IMR-90 (cell line): ENCODE results near the gene PLIN4. TPM values are rescaled to one million over a fixed set of nuclear protein-coding genes. Genes with fewer than 3 reads are reported as not detected.

Experiments
- ATAC-seq: fragments of 200-7000 bp; cut with Tn5 transposase; 2 replicates; pipeline ENCODE4 v1.9.1; 2020; ENCODE audit warnings: low read depth, mild to moderate bottlenecking, moderate library complexity
- BruUV-seq: library from RNA; stranded (reverse); fragments of 400-500 nt; replicated peaks from 2 replicates; lab custom pipeline; 2021; lab: Mats Ljungman, UMichigan
- CTCF ChIA-PET: fragments of 300-600 bp; formaldehyde crosslinking; extraction: SDS; loops from one replicate; lab custom pipeline; 2021; ENCODE audit warnings: antibody characterized with exemption; lab: Yijun Ruan, JAX
- POLR2A ChIA-PET: fragments of 300-600 bp; sonication (Branson Sonifier 250); formaldehyde crosslinking; loops from one replicate; lab custom pipeline; 2022; ENCODE audit warnings: antibody characterized with exemption; ENCODE audit not compliant: unreplicated experiment; lab: Charles Lee
- DNase-seq: peaks from one replicate; pipeline ENCODE4 v3.0.0; 2013
- H2AFZ ChIP-seq: replicated peaks from 2 replicates; pipeline ENCODE3; 2013; ENCODE audit warnings: low read length, mild to moderate bottlenecking; ENCODE audit not compliant: poor library complexity
- H2AK5ac ChIP-seq: 2 replicates; pipeline ENCODE4 v1.6.1; 2013; ENCODE audit warnings: low read depth, low read length, inconsistent platforms
- H2AK9ac ChIP-seq: replicated peaks from 2 replicates; pipeline ENCODE3; 2013; ENCODE audit warnings: mild to moderate bottlenecking, low read depth, low read length, moderate library complexity; ENCODE audit not compliant: poor library complexity
- H2BK120ac ChIP-seq: 2 replicates; pipeline ENCODE4 v1.6.1; 2013; ENCODE audit warnings: low read depth, low read length, inconsistent platforms
- H2BK15ac ChIP-seq: 3 replicates; pipeline ENCODE4 v1.6.1; 2013; ENCODE audit warnings: low read depth, low read length, inconsistent platforms
- H2BK20ac ChIP-seq: 2 replicates; pipeline ENCODE4 v1.6.1; 2013; ENCODE audit warnings: low read depth, mild to moderate bottlenecking, inconsistent platforms, low read length, moderate library complexity
- H2BK5ac ChIP-seq: 2 replicates; pipeline ENCODE4 v1.6.1; 2013; ENCODE audit warnings: mild to moderate bottlenecking, low read depth, low read length, inconsistent platforms; ENCODE audit not compliant: poor library complexity, severe bottlenecking
- H3K14ac ChIP-seq: replicated peaks from 2 replicates; pipeline ENCODE4 v1.6.1; 2013; ENCODE audit warnings: low read depth, low read length, inconsistent platforms
- H3K18ac ChIP-seq: 2 replicates; pipeline ENCODE4 v1.6.1; 2013; ENCODE audit warnings: low read depth, low read length, control low read depth
- H3K23ac ChIP-seq: 2 replicates; pipeline ENCODE4 v1.6.1; 2013; ENCODE audit warnings: low read depth, low read length, inconsistent platforms
- H3K27ac ChIP-seq: 2 replicates; pipeline ENCODE4 v1.5.1; 2013; ENCODE audit warnings: mild to moderate bottlenecking, control low read depth, low read length; ENCODE audit not compliant: insufficient read depth
- H3K27me3 ChIP-seq: 2 replicates; pipeline ENCODE4 v1.6.1; 2013; ENCODE audit warnings: low read length; ENCODE audit not compliant: control insufficient read depth, insufficient read depth
- H3K36me3 ChIP-seq: 2 replicates; pipeline ENCODE4 v1.6.1; 2013; ENCODE audit warnings: low read length, mixed read lengths; ENCODE audit not compliant: control insufficient read depth, insufficient read depth
- H3K4ac ChIP-seq: 2 replicates; pipeline ENCODE4 v1.6.1; 2013; ENCODE audit warnings: low read depth, low read length, inconsistent platforms
- H3K4me1 ChIP-seq: 2 replicates; pipeline ENCODE4 v1.6.1; 2013; ENCODE audit warnings: low read length, mixed read lengths; ENCODE audit not compliant: control insufficient read depth, insufficient read depth
- H3K4me2 ChIP-seq: 2 replicates; pipeline ENCODE4 v1.6.1; 2013; ENCODE audit warnings: low read depth, mild to moderate bottlenecking, control low read depth, low read length, moderate library complexity
- H3K4me3 ChIP-seq: 2 replicates; pipeline ENCODE4 v1.5.1; 2013; ENCODE audit warnings: low read depth, mild to moderate bottlenecking, control low read depth, low read length, moderate library complexity; ENCODE audit not compliant: insufficient read depth
- H3K56ac ChIP-seq: 2 replicates; pipeline ENCODE4 v1.6.1; 2013; ENCODE audit warnings: low read length, inconsistent platforms; ENCODE audit not compliant: insufficient read depth; ENCODE audit errors: extremely low read depth
- H3K79me1 ChIP-seq, 2 experiments: 2 replicates each; pipeline ENCODE4 v1.6.1; 2013; ENCODE audit warnings: low read length in 2 of 2, inconsistent platforms in 1 of 2, low read depth in 1 of 2
- H3K9ac ChIP-seq: 2 replicates; pipeline ENCODE4 v1.6.1; 2013; ENCODE audit warnings: low read depth, low read length, control low read depth
- H3K9me1 ChIP-seq: 2 replicates; pipeline ENCODE4 v1.6.1; 2013; ENCODE audit warnings: low read length, inconsistent platforms; ENCODE audit not compliant: insufficient read depth
- H3K9me3 ChIP-seq: 2 replicates; pipeline ENCODE4 v1.6.1; 2013; ENCODE audit warnings: low read length; ENCODE audit not compliant: control insufficient read depth, insufficient read depth
- H4K20me1 ChIP-seq: 2 replicates; pipeline ENCODE4 v1.6.1; 2013; ENCODE audit warnings: low read length, inconsistent platforms; ENCODE audit not compliant: insufficient read depth
- H4K5ac ChIP-seq: 2 replicates; pipeline ENCODE4 v1.6.1; 2013; ENCODE audit warnings: mild to moderate bottlenecking, low read depth, low read length, control low read depth
- H4K8ac ChIP-seq, 2 experiments: 2 replicates each; pipeline ENCODE4 v1.6.1; 2013; ENCODE audit warnings: low read depth in 2 of 2, low read length in 2 of 2, control low read depth in 1 of 2, inconsistent platforms in 1 of 2
- H4K91ac ChIP-seq: 2 replicates; pipeline ENCODE4 v1.6.1; 2013; ENCODE audit warnings: low read depth, low read length, inconsistent platforms; ENCODE audit not compliant: insufficient read depth
- RAD21 ChIP-seq: IDR thresholded peaks from 2 replicates; pipeline ENCODE4 v1.6.1; 2012; ENCODE audit warnings: low read length, improper control_type of control experiment
- WGBS, 2 experiments: methylation state at CpG; one replicate each; pipeline versions ENCODE4 v1.1.5 to v1.1.7; 2013; ENCODE audit warnings: missing lambda C conversion rate in 2 of 2; ENCODE audit not compliant: insufficient read length in 1 of 2; ENCODE audit errors: extremely low coverage in 2 of 2; 5-methylcytosine and 5-hydroxymethylcytosine counted together
- dilution Hi-C: fragments of 300-500 bp; cut with HindIII; formaldehyde crosslinking; loops from one replicate; pipeline ENCODE4 v1.14.3; 2018; ENCODE audit warnings: low sequenced_read_pairs; ENCODE audit not compliant: unreplicated experiment
- in situ Hi-C: fragments of 300-500 bp; cut with MboI; formaldehyde crosslinking; loops from 3 replicates; pipeline ENCODE4 v1.14.3; 2019; ENCODE audit warnings: low sequenced_read_pairs, inconsistent platforms, mixed read lengths
- intact Hi-C: fragments of 100-400 bp; cut with micrococcal nuclease; formaldehyde crosslinking; loops from 2 replicates; pipeline ENCODE4 v1.10.0; 2022
- polyA plus RNA-seq, 3 experiments: library from polyadenylated mRNA; depleted of rRNA; stranded (reverse); fragments of >200 nt; gene quantifications; 2 replicates each; pipeline ENCODE4 v1.2.3, GENCODE V29; 2012; ENCODE audit warnings: low replicate concordance in 1 of 3
- total RNA-seq: library from RNA; depleted of rRNA; stranded (reverse); fragments of >200 nt; gene quantifications from 2 replicates; pipeline ENCODE4 v1.2.3, GENCODE V29; 2012

Gene PLIN4
- total and polyA plus RNA-seq, 2 of the 4 experiments (the other 2 are of a cell fraction): under 0.01 to 0.09 TPM

DNA sequence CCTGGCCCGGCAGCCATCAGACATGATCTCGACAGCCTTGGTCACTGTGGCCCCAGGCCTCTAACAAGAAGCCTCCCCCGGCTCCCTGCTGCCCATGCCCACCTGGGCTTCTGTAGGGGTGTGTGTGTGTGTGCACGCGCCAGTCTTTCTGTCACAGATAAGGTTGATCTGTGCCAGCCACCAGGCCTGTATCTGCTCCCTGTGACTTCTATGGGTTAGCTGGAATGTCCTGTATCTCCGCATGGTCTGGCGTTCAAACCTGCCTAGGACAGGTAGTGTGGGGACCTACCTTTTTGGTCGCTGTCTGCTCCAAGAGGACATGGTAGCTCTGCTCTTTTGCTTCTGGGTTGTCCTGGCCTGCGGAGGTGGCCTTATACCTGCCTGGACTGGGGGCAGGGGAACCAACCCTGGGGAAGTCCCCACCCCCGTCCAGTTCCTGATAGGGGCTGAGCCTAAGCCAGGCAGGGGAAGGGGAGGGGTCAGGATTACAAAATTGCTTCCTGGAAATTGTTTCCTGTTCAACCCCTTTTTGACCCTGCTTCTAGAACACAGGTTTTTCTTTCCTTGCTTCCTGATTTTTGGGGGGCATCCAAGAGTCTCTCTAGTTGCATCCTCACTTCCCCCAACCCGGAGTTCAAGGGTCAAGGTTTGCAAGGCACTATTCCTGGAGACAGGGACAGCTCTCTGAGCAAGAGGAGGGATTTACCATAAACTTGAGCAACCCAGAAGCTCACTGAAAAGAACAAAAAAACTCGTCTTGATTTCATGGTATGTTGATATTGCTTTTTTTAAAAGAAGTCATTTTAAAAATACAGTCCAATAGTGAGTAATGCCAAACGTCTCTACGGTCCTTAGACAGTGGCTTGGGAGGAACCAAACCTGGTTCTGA lies 21.7 kb upstream of the PLIN4 start, which contains the start of gene LRG1:
LRG1 (minus strand) TSS at position 344 of the 889 bp plus-strand sequence; CDS start at position 321, 23 bp downstream.
- Histone ChIP-seq H2AK5ac (no peak within 1 kb of the TSS), H3K4me3 (no peak within 1 kb of the TSS), H3K4me2 (no peak within 1 kb of the TSS), H4K91ac (no peak within 1 kb of the TSS), H3K18ac (no peak within 1 kb of the TSS), H2BK5ac (no peak within 1 kb of the TSS), H3K4me1 (no peaks in the 10 kb centered on the region; the same call in 1 of the 2 replicates), H2BK20ac (no peak within 1 kb of the TSS), H2BK120ac (no peak within 1 kb of the TSS), H3K9ac (no peak within 1 kb of the TSS), H3K9me1 (no peaks in the 10 kb centered on the region), H3K27me3 (peaks cover 28% of the 10 kb centered on the region), H3K4ac (no peak within 1 kb of the TSS), H3K56ac (no peak within 1 kb of the TSS), H2AFZ (no peak within 1 kb of the TSS), H3K14ac (no peak within 1 kb of the TSS), H3K23ac (no peak within 1 kb of the TSS), H4K20me1 (no peaks in the 10 kb centered on the region), H3K36me3 (no peaks in the 10 kb centered on the region), H2BK15ac (no peak within 1 kb of the TSS), H4K5ac (no peak within 1 kb of the TSS), H3K27ac (no peak within 1 kb of the TSS), H3K79me1 (no peaks in the 10 kb centered on the region), H2AK9ac (no peak within 1 kb of the TSS), H3K9me3 (peaks cover 6% of the 10 kb centered on the region), H4K8ac (no peak within 1 kb of the TSS)
- in situ Hi-C loops (no loop called here), intact Hi-C loops (no loop called here), dilution Hi-C loops (no loop called here)
- DNase-seq (no peak), ATAC-seq (no peak)
- POLR2A ChIA-PET: no interaction called here
- CTCF ChIA-PET: interaction anchor here (0.8 kb wide), 1 partner anchor 94 kb away, joined by 3 read pairs; no protein-coding TSS in a partner anchor
- no TSS peak for BruUV-seq
- no peak for TF ChIP-seq RAD21
- WGBS, 2 experiments: 79% methylated on average over 6 of the region's 14 CpGs; no CpG with 5 or more reads in 1 of the 2 experiments
